ENCODE measurements around the gene DROSHA. TPM values are rescaled to one million over a fixed set of nuclear protein-coding genes. Genes with fewer than 3 reads are reported as not detected.

Gene DROSHA
- total RNA-seq, 1 donor from 2014 or later, result 58.6 TPM

DNA sequence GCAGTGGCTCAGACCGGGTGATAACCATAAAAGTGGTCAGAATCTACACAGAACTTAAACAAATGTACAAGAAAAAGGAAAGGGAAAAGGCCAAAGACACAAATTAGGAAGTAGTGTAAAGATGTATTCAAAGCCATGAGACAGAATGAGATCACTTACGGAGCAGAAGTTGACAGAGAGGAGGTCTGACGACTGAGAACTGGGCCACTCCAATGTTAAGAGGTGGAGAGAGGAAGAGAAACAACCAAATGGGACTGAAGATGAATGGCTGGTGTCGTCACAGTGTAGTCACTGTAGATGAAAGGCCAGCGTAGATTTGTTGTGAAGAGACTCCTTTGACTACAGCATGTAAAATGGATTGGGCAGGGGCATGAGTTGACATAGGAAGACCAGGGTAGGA is 114.4 kb downstream of the DROSHA start:
- no peak overlapping the region for H3K4me3 ChIP-seq (ENCODE audit: low read depth, low read length)
- DNase-seq (ENCODE audit: low read depth), result no peak
- TF ChIP-seq, protein P1, sequence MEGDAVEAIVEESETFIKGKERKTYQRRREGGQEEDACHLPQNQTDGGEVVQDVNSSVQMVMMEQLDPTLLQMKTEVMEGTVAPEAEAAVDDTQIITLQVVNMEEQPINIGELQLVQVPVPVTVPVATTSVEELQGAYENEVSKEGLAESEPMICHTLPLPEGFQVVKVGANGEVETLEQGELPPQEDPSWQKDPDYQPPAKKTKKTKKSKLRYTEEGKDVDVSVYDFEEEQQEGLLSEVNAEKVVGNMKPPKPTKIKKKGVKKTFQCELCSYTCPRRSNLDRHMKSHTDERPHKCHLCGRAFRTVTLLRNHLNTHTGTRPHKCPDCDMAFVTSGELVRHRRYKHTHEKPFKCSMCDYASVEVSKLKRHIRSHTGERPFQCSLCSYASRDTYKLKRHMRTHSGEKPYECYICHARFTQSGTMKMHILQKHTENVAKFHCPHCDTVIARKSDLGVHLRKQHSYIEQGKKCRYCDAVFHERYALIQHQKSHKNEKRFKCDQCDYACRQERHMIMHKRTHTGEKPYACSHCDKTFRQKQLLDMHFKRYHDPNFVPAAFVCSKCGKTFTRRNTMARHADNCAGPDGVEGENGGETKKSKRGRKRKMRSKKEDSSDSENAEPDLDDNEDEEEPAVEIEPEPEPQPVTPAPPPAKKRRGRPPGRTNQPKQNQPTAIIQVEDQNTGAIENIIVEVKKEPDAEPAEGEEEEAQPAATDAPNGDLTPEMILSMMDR (conservative IDR thresholded peaks at IDR 0.05; ENCODE audit: low read depth, low read length), result no peak

DNA sequence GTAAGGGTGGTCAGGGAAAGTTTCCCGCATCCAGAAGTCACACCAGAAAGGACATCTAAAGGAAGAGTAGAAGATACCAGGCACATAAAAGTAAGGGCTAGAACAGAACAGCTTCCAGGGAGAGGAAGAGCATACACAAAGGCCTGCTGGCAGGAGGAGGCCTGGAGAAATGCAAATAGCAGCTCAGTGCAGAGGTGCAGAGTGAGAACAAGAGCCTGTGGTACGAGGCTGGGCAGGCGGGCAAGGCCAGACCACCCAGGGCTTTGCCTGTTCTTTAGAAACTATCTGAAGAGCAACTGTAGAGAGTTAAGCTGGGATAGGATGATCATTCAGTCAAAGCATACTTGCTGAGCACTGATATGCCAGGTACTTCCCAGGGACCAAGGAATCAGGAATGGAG is 115.3 kb downstream of the DROSHA start:
- H3K4me3 ChIP-seq (ENCODE audit: low read depth, low read length), result no peak overlapping the region
- DNase-seq (ENCODE audit: low read depth), result no peak
- TF ChIP-seq, protein P1 (conservative IDR thresholded peaks at IDR 0.05; ENCODE audit: low read depth, low read length), result no peak

DNA sequence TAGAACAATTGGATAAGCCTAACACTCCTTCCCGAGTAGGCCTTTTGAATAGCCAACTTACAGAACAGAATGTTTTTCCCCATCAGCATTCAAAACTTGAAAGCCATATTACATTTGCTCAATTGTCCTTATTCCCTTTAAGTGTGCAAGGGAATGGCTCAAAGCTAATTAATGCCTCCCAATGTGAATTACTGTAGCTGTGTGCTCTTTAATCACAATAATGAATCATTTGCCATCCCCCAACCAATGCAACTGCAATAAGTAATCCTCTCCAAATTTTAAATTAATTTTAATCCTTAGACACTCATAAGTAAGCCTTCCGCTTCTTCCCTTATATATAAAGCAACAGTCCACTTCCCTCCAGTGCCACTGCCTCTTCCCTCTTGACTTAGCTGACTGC is 115.9 kb downstream of the DROSHA start:
- no peak for DNase-seq (ENCODE audit: low read depth)
- TF ChIP-seq, protein P1 (conservative IDR thresholded peaks at IDR 0.05; ENCODE audit: low read depth, low read length), result no peak
- H3K4me3 ChIP-seq (ENCODE audit: low read depth, low read length), result no peak overlapping the region

DNA sequence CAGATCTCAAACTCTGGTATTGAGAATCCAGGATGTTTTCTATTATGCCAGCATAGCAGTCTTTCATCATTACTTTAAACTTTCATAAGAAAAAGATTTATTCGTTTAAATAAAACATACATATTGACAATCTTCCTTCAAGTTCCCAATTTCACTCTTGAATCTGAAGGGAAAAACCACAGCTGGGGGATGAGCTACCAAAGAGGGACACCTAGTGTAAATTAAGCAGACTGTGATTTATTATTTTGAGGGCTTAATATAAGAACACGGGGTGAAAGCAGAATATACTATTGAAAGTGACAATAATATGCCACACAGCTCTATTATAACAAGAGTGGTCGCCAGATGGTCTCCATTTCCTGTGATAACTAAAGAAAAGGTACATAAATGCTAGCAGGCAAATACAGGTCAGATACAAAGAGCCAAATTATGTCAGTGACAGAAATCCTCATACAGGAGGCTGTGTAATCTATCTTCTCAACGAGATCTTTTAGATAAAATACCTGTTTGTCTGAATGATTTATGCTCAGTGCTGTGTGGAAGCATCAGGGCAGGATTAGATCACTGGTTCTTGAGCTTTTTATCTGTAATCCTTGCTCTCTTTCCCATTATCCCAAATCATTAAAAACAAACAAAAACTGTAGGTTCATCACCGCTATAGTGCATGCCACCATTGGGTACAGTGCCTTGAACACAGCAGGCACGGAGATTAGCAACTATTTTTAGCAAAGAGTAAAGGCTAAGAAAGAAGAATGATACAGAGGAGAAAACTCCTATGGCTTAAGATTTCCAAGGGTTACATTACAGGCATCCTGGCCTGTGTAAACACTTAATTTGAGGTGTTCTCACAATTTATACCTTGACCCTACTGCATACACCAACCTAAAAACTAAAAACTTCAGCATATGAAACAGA is 116.6 kb downstream of the DROSHA start:
- TF ChIP-seq, protein P1 (conservative IDR thresholded peaks at IDR 0.05; ENCODE audit: low read depth, low read length), result no peak
- no peak overlapping the region for H3K4me3 ChIP-seq (ENCODE audit: low read depth, low read length)
- DNase-seq (ENCODE audit: low read depth), result no peak

DNA sequence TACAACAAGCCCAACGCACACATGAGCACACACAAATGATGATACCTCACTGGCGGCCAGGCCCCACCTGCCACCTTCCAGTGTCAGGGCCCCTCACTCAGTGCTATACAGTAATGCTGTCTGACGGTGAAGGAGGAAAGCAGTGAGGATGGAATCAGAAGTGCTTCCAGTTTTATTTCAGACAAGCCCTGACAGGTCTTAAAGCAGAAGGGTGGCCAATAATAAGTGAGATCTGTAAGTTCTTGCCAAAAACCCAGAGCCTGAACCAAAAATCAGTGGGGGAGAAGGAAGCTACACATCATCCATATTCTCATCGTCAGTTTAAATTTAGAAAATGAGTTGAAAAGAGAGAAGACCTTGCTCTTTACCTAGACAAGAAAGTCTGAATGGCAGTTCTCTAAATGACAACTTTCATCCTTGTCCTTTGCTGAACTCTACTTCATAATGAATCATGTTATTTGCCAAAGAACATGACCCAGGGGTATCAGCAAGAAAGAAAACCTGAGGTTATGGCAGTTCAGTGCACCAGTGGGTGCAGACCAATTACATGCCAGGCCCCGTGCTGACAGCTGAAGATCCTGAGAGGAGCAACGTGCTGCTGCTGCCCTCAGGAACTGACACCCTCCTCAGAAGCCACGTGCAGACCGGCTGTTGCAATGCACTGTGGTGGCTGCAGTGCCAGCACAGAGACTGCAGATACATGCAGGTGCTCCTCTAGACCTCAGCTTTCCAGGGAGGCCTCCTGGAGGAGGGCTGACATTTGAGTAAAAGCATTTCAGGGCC is 118.7 kb downstream of the DROSHA start:
- TF ChIP-seq, protein P1 (conservative IDR thresholded peaks at IDR 0.05; ENCODE audit: low read depth, low read length), result no peak
- DNase-seq (ENCODE audit: low read depth), result no peak
- no peak overlapping the region for H3K4me3 ChIP-seq (ENCODE audit: low read depth, low read length)

DNA sequence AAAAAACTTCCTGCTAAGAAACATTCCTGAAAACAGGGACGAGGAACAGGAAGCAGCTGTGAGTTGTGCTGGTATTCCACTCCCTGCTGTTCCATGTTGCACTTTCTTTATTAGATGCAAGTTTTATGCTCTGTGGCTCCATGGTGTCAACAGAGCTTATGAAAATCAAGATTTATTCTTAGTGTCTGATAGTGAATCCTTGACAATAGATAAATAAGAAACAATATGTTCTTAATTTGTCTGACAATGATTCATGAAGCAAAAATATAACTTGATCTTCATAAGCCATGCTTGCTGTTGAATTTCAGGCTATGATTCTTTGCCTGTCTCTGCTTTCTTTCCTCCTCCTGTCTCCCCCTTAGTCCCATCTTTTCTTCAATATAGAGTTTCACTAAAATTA is 119.6 kb downstream of the DROSHA start:
- TF ChIP-seq, protein P1 (conservative IDR thresholded peaks at IDR 0.05; ENCODE audit: low read depth, low read length), result no peak
- no peak overlapping the region for H3K4me3 ChIP-seq (ENCODE audit: low read depth, low read length)
- DNase-seq (ENCODE audit: low read depth), result no peak

All from epithelial cell of proximal tubule (primary cell).